ENCODE results near the gene POLH.
"Not testable (repeated sequence)": the region's sequence is repeated elsewhere in the genome, so short reads cannot be mapped to it uniquely, and the experiment has no call there.

POLH gene

GRCh38 chr6:43647613-43648012 lies 71.6 kb downstream of the POLH start:
- no peak for TF ChIP-seq CTCF (IDR thresholded peaks at IDR 0.05; ENCODE audit: control extremely low read depth, extremely low read depth, low read depth, missing control alignments)
- POLR2A ChIA-PET = interaction anchor here (0.6 kb wide), 1 partner anchor 53 kb away, joined by 3 read pairs; no protein-coding TSS in a partner anchor
- CTCF ChIA-PET = interaction anchor here (1.1 to 4.2 kb wide), 4 partner anchors 19 to 431 kb away, joined by 3 to 42 read pairs (median 4); no protein-coding TSS in a partner anchor
- no peak for DNase-seq (ENCODE audit: extremely low spot score)

DNA sequence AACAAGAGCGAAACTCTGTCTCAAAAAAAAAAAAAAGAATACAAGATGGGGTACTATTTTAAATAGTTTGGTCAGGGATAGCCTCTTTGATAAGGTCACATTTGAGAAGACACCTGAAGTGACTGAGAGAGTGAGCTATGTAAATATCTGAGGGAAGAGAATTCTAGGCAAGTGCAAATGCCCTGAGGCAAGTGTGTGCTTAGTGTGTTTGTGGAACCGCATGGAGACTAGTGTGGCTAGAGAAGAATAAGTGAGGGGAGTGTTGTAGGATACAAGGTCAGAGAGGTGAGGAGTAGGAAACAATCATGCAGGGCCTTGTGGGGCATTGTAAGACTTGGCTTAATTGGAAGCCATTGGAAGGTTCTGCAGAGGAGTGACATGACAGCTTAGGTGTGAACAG lies 72.3 kb downstream of the POLH start:
- CTCF ChIA-PET = interaction anchor here (0.7 to 4.2 kb wide), 5 partner anchors 19 to 277 kb away, joined by 3 to 42 read pairs (median 3); no protein-coding TSS in a partner anchor
- no peak for TF ChIP-seq CTCF (IDR thresholded peaks at IDR 0.05; ENCODE audit: control extremely low read depth, extremely low read depth, low read depth, missing control alignments)
- no peak for DNase-seq (ENCODE audit: extremely low spot score)
- POLR2A ChIA-PET = interaction anchor here (0.7 kb wide), 1 partner anchor 17 kb away, joined by 4 read pairs; no protein-coding TSS in a partner anchor

GRCh38 chr6:43652822-43653221 lies 76.8 kb downstream of the POLH start:
- POLR2A ChIA-PET; DNase-seq (ENCODE audit: extremely low spot score): not testable (repeated sequence)
- CTCF ChIA-PET = interaction anchor here (1.2 to 6.0 kb wide), 2 partner anchors 14 to 22 kb away, joined by 5 to 54 read pairs; no protein-coding TSS in a partner anchor

DNA sequence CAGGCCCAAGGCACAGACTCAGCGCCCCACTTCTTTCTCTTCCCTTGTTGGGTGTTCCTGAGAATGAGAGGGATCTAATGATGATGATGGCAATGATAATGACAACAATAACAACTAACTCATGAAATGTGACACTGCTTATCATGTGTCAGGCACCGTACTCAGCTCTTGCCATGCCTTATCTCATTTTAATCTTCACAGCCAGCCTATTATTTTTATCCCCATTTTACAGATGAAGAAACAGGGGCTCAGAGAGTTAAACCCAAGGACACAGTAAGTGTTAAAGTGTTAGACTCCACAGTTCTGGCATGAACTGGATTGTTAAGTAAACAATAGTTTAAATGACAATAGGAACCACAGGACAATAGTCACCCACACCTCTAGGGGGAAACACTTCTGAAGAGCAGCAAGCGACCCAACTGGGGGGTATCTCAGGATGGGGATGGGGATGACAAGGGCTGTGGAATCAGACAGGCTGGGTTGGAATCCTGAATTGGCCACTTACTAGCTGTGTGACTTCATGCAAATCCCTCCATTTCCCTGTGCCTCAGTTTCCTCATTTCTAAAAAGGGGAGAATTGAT lies 81.3 kb downstream of the POLH start:
- POLR2A ChIA-PET = no interaction called here
- CTCF ChIA-PET = interaction anchor here (0.7 to 6.0 kb wide), 5 partner anchors 9 to 422 kb away, joined by 3 to 54 read pairs (median 3); partner anchors contain the start of gene RSPH9

DNA sequence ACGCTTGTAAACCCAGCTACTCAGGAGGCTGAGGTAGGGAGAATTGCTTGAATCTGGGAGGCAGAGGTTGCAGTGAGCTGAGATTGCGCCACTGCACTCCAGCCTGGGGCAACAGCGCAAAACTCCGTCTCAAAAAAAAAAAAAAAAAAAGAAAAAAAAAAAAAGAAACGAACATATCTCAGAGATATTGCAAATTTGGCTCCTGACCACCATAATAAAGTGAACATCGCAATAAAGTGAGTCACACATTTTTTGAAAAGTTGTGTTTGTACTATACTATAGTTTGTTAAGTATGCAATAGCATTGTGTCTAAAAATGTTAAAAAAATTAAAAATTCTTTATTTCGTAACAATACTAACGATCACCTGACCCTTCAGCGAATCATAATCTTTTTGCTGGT lies 82.2 kb downstream of the POLH start:
- POLR2A ChIA-PET = no interaction called here
- no peak for DNase-seq (ENCODE audit: extremely low spot score)

More for the DNA sequence above, 81.3 kb downstream of the POLH start:
- DNase-seq (ENCODE audit: extremely low spot score) = no peak
- no peak for TF ChIP-seq CTCF (IDR thresholded peaks at IDR 0.05; ENCODE audit: control extremely low read depth, extremely low read depth, low read depth, missing control alignments)

GRCh38 chr6:43662948-43663347 lies 87.0 kb downstream of the POLH start:
- ChIA-PET POLR2A (interaction anchor here (0.6 kb wide), 1 partner anchor 33 kb away, joined by 3 read pairs; no protein-coding TSS in a partner anchor), CTCF (interaction anchor here (0.7 to 2.3 kb wide), 3 partner anchors 23 to 416 kb away, joined by 3 to 8 read pairs (median 6); partner anchors contain the start of gene VEGFA)
- DNase-seq (ENCODE audit: extremely low spot score) = not testable (repeated sequence)

More for the DNA sequence above, 82.2 kb downstream of the POLH start:
- TF ChIP-seq CTCF (IDR thresholded peaks at IDR 0.05; ENCODE audit: control extremely low read depth, extremely low read depth, low read depth, missing control alignments) = no peak
- CTCF ChIA-PET = interaction anchor here (0.7 to 5.7 kb wide), 3 partner anchors 9 to 64 kb away, joined by 3 to 16 read pairs (median 5); partner anchors contain the start of gene RSPH9
